ENCODE results near the gene LSAMP. TPM values are rescaled to one million over a fixed set of nuclear protein-coding genes. Genes with fewer than 3 reads are reported as not detected.
"Not testable (repeated sequence)": the region's sequence is repeated elsewhere in the genome, so short reads cannot be mapped to it uniquely, and the experiment has no call there.

Gene LSAMP
- total RNA-seq, 1 experiment from 2014 or later: not detected

DNA sequence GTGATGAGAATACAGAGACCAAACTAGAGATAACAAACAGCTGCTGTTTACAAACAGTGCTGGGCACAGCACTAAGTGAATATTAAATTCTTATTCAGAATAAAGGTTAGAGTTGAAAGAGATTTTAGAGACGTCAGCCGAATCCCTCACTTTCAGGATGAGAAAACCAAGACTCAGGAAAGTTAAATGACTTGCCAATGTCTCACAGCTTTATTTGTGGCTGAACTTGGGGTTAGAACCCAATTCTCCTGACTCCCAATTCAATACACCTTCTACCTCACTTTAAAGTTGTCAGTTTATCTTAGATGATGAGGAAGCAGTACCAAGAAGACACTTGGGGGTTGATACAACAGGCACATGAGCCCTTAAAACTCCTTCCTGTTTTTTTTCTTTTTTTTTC is 641.1 kb downstream of the LSAMP start:
- no peaks in the 10 kb centered on the region for H3K9me3 Mint-ChIP-seq (ENCODE audit: unreplicated experiment)
- TF ChIP-seq, protein P1, sequence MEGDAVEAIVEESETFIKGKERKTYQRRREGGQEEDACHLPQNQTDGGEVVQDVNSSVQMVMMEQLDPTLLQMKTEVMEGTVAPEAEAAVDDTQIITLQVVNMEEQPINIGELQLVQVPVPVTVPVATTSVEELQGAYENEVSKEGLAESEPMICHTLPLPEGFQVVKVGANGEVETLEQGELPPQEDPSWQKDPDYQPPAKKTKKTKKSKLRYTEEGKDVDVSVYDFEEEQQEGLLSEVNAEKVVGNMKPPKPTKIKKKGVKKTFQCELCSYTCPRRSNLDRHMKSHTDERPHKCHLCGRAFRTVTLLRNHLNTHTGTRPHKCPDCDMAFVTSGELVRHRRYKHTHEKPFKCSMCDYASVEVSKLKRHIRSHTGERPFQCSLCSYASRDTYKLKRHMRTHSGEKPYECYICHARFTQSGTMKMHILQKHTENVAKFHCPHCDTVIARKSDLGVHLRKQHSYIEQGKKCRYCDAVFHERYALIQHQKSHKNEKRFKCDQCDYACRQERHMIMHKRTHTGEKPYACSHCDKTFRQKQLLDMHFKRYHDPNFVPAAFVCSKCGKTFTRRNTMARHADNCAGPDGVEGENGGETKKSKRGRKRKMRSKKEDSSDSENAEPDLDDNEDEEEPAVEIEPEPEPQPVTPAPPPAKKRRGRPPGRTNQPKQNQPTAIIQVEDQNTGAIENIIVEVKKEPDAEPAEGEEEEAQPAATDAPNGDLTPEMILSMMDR (IDR thresholded peaks at IDR 0.05; ENCODE audit: insufficient read depth in 1 of 2, low read depth in 1 of 2, low read length in 1 of 2, severe bottlenecking in 1 of 2, unreplicated experiment in 1 of 2): no peak
- H3K36me3 Mint-ChIP-seq (ENCODE audit: insufficient read depth, unreplicated experiment): no peaks in the 10 kb centered on the region
- no peaks in the 10 kb centered on the region for H3K27me3 ChIP-seq (replicated peaks; ENCODE audit: control insufficient read depth, insufficient read depth, low read length)
- no TSS peak for BruUV-seq (replicated peaks)
- peaks cover 9% of the 10 kb centered on the region for H3K27me3 Mint-ChIP-seq (ENCODE audit: insufficient read depth, unreplicated experiment)
- ChIA-PET POLR2A (no interaction called here), CTCF (no interaction called here)
- no peak for DNase-seq
- intact Hi-C loops (cut with micrococcal nuclease; ENCODE audit: unreplicated experiment): no loop called here
- no peaks in the 10 kb centered on the region for H3K36me3 ChIP-seq (ENCODE audit: control insufficient read depth, insufficient read depth, low read length)
- no peaks in the 10 kb centered on the region for H3K4me1 ChIP-seq
- no peak overlapping the region for H3K4me3 ChIP-seq (ENCODE audit: low read depth, low read length)
- no peaks in the 10 kb centered on the region for H3K4me1 Mint-ChIP-seq (ENCODE audit: low read depth, unreplicated experiment)
- no peak overlapping the region for H3K4me3 Mint-ChIP-seq (ENCODE audit: unreplicated experiment)
- H3K9me3 ChIP-seq: no peaks in the 10 kb centered on the region
- H3K27ac Mint-ChIP-seq (ENCODE audit: unreplicated experiment): no peak overlapping the region

DNA sequence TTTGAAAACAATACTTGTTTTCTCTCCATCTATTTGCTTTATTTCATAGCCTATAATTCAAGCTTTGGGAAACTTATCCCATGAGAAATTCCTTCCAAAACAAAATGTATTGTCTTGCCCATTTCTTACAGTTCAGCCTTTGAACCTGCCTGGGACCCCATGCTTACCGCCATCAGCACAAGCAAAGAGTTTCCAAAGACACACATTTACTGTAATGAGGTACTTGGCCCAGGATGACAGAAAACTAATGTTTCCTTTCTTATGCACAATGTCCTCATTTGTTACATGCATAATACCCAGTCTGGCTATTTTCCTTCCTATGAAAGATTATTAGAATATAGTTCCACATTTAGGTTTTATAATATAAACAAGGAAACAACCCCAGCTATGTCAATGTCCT is 641.6 kb downstream of the LSAMP start:
- Histone ChIP-seq H3K9me3 (no peaks in the 10 kb centered on the region), H3K36me3 (ENCODE audit: control insufficient read depth, insufficient read depth, low read length) (no peaks in the 10 kb centered on the region), H3K4me1 (no peaks in the 10 kb centered on the region), H3K27me3 (replicated peaks; ENCODE audit: control insufficient read depth, insufficient read depth, low read length) (no peaks in the 10 kb centered on the region), H3K4me3 (ENCODE audit: low read depth, low read length) (no peak overlapping the region)
- Mint-ChIP-seq H3K27me3 (ENCODE audit: insufficient read depth, unreplicated experiment) (peaks cover 8% of the 10 kb centered on the region), H3K36me3 (ENCODE audit: insufficient read depth, unreplicated experiment) (no peaks in the 10 kb centered on the region), H3K9me3 (ENCODE audit: unreplicated experiment) (no peaks in the 10 kb centered on the region), H3K4me3 (ENCODE audit: unreplicated experiment) (no peak overlapping the region), H3K27ac (ENCODE audit: unreplicated experiment) (no peak overlapping the region), H3K4me1 (ENCODE audit: low read depth, unreplicated experiment) (no peaks in the 10 kb centered on the region)
- intact Hi-C loops (cut with micrococcal nuclease; ENCODE audit: unreplicated experiment): no loop called here
- ChIA-PET POLR2A (no interaction called here), CTCF (no interaction called here)
- DNase-seq: no peak
- no TSS peak for BruUV-seq (replicated peaks)
- TF ChIP-seq, protein P1 (IDR thresholded peaks at IDR 0.05; ENCODE audit: insufficient read depth in 1 of 2, low read depth in 1 of 2, low read length in 1 of 2, severe bottlenecking in 1 of 2, unreplicated experiment in 1 of 2): no peak

GRCh38 chr3:115800489-115801075 is 644.7 kb downstream of the LSAMP start:
- Histone ChIP-seq H3K4me1 (no peaks in the 10 kb centered on the region), H3K27me3 (replicated peaks; ENCODE audit: control insufficient read depth, insufficient read depth, low read length) (no peaks in the 10 kb centered on the region), H3K36me3 (ENCODE audit: control insufficient read depth, insufficient read depth, low read length) (no peaks in the 10 kb centered on the region), H3K4me3 (ENCODE audit: low read depth, low read length) (no peak overlapping the region), H3K9me3 (no peaks in the 10 kb centered on the region)
- Mint-ChIP-seq H3K4me3 (ENCODE audit: unreplicated experiment) (no peak overlapping the region), H3K27ac (ENCODE audit: unreplicated experiment) (no peak overlapping the region), H3K36me3 (ENCODE audit: insufficient read depth, unreplicated experiment) (no peaks in the 10 kb centered on the region), H3K27me3 (ENCODE audit: insufficient read depth, unreplicated experiment) (peaks cover 8% of the 10 kb centered on the region), H3K4me1 (ENCODE audit: low read depth, unreplicated experiment) (no peaks in the 10 kb centered on the region), H3K9me3 (ENCODE audit: unreplicated experiment) (no peaks in the 10 kb centered on the region)
- ChIA-PET POLR2A (no interaction called here), CTCF (interaction anchor here (0.7 kb wide), 1 partner anchor 14 kb away, joined by 4 read pairs; no protein-coding TSS in a partner anchor)
- no peak for DNase-seq
- intact Hi-C loops (cut with micrococcal nuclease; ENCODE audit: unreplicated experiment): no loop called here
- no TSS peak for BruUV-seq (replicated peaks)
- TF ChIP-seq, protein P1 (IDR thresholded peaks at IDR 0.05; ENCODE audit: insufficient read depth in 1 of 2, low read depth in 1 of 2, low read length in 1 of 2, severe bottlenecking in 1 of 2, unreplicated experiment in 1 of 2): no peak

- H3K36me3 Mint-ChIP-seq (ENCODE audit: insufficient read depth, unreplicated experiment); H3K4me3 ChIP-seq (ENCODE audit: low read depth, low read length); H3K9me3 Mint-ChIP-seq (ENCODE audit: unreplicated experiment); H3K9me3 ChIP-seq; H3K27ac Mint-ChIP-seq (ENCODE audit: unreplicated experiment); H3K27me3 Mint-ChIP-seq (ENCODE audit: insufficient read depth, unreplicated experiment); H3K27me3 ChIP-seq (replicated peaks; ENCODE audit: control insufficient read depth, insufficient read depth, low read length); H3K36me3 ChIP-seq (ENCODE audit: control insufficient read depth, insufficient read depth, low read length); H3K4me3 Mint-ChIP-seq (ENCODE audit: unreplicated experiment); DNase-seq; H3K4me1 Mint-ChIP-seq (ENCODE audit: low read depth, unreplicated experiment); H3K4me1 ChIP-seq; intact Hi-C loops (cut with micrococcal nuclease; ENCODE audit: unreplicated experiment); BruUV-seq (replicated peaks); CTCF ChIA-PET; POLR2A ChIA-PET: not testable (repeated sequence)
Observed at GRCh38 chr3:115800065-115800464, 645.2 kb downstream of the LSAMP start.

Data from Caco-2 (cell line).